Stimulated activated naive CD8-positive, alpha-beta T cell treated with anti-CD3 and anti-CD28 coated beads, Interleukin-15, amount 100 ng/mL, for 72 hours (primary cell): ENCODE measurements around the gene CENPP.
A peak's percentile ranks its signal among the peaks of the same experiment; 100 is the strongest.
"Not testable (repeated sequence)": the region's sequence is repeated elsewhere in the genome, so short reads cannot be mapped to it uniquely, and the experiment has no call there.

ENCODE experiments used
- ATAC-seq: fragments of 150-1000 bp; cut with Tn5 transposase; 2 replicates; pipeline ENCODE4 v1.10.0; 2021; ENCODE audit warnings: mild to moderate bottlenecking, moderate library complexity
- DNase-seq, 2 donors: peaks; one replicate each; pipeline ENCODE4 v3.0.0; 2021 to 2022
- H3K27ac Mint-ChIP-seq, 2 donors: one replicate each; pipeline ENCODE4 v1.8.0; 2022; ENCODE audit warnings: mild to moderate bottlenecking in 2 of 2, mixed read lengths in 2 of 2, moderate library complexity in 2 of 2
- H3K27me3 Mint-ChIP-seq: one replicate; pipeline ENCODE4 v1.8.0; 2022; ENCODE audit warnings: mixed read lengths
- H3K4me1 Mint-ChIP-seq: one replicate; pipeline ENCODE4 v1.8.0; 2022; ENCODE audit warnings: mild to moderate bottlenecking, mixed read lengths
- H3K4me3 Mint-ChIP-seq, 2 donors: one replicate each; pipeline ENCODE4 v1.8.0; 2022; ENCODE audit warnings: mild to moderate bottlenecking in 2 of 2, mixed read lengths in 2 of 2, moderate library complexity in 1 of 2
- H3K9me3 Mint-ChIP-seq, 2 donors: one replicate each; pipeline ENCODE4 v1.8.0; 2022; ENCODE audit warnings: mixed read lengths in 2 of 2

Gene CENPP

DNA sequence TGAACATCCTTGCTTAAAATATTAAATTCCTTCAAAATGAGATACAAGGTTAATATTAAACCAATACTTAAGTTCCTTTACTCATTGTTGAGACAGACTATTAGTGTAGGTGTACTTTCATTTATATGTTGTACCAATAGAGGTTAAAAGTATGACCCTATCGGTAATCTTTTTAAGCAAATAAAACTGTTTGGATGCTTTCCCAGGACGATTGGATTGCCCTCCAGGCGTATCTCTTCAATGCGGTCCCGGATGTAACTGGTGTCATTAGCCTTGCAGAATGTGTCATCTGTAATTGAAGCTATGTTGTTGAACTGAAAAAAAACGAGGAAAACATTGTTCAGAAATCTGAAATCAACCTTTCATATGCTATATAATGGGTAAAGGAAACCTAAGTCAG, 59.7 kb downstream of the CENPP start:
- DNase-seq (no peak), ATAC-seq (no peak)
- no peaks in the 10 kb centered on the region for H3K27me3 Mint-ChIP-seq
- H3K4me3 Mint-ChIP-seq: no peak overlapping the region
- H3K4me1 Mint-ChIP-seq: no peaks in the 10 kb centered on the region
- H3K9me3 Mint-ChIP-seq: no peaks in the 10 kb centered on the region
- no peak overlapping the region for H3K27ac Mint-ChIP-seq

DNA sequence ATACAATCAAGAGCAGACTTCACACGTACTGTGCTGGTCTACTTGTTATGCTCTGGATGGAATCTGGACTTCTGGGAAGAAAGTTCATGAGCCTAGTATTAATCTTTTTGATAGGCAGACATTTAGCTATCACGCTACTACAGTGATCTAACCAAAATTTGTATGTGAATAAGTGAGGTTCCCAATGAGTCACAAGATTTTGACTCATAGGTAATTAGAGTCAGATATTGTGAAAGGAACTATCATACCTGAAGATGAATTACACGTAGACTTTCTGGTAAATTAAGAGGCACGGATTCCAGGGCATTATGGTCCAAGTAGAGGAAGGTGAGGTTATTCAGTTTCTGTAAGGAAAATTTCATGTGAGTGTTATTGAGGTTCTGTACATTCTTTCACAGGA, 60.2 kb downstream of the CENPP start:
- no peaks in the 10 kb centered on the region for H3K27me3 Mint-ChIP-seq
- ATAC-seq: no peak
- DNase-seq: no peak
- no peaks in the 10 kb centered on the region for H3K4me1 Mint-ChIP-seq
- no peak overlapping the region for H3K27ac Mint-ChIP-seq
- no peak overlapping the region for H3K4me3 Mint-ChIP-seq
- no peaks in the 10 kb centered on the region for H3K9me3 Mint-ChIP-seq

DNA sequence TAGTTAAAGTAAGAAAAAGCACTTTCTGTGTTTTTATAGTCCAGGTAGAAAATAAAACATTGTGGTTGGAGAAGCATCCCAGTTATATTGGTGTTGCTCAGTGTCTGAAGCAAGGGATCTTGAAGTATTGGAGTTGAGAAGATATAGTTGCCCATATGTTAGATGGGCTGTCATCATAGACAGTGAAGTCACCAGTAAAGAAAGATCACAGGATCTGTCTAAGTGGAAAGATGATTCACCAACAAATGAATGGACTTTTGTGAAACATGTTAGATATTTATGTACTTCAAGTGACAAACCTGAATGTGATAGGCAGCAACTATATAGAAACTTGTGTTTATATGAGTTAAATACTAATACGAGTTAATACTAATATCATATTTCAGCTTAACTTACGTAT, 66.9 kb downstream of the CENPP start:
- H3K4me3 Mint-ChIP-seq: no peak overlapping the region
- no peak overlapping the region for H3K27ac Mint-ChIP-seq
- H3K9me3 Mint-ChIP-seq: no peaks in the 10 kb centered on the region
- H3K4me1 Mint-ChIP-seq: no peaks in the 10 kb centered on the region
- H3K27me3 Mint-ChIP-seq: no peaks in the 10 kb centered on the region
- no peak for DNase-seq
- ATAC-seq: no peak

DNA sequence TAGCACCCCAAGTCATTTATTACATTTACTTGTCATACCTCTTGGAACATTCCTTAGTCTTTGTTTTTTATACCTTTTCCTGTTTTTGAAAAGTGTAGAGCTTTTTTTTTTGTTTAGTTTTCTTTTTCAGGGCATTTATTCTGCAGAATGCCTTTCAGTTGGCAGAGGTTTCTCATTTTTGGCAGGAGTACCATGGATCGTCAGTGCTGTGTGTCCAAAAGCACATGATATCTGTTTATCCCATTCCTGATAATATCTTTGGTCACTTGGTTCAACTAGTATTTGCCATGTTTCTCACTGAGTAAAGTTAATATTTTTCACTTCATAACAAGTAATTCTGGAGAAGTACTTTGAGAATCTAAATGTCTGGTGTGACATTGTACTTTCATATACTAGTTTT, 67.9 kb downstream of the CENPP start:
- no peak overlapping the region for H3K27ac Mint-ChIP-seq
- H3K4me3 Mint-ChIP-seq: no peak overlapping the region
- H3K4me1 Mint-ChIP-seq: no peaks in the 10 kb centered on the region
- ATAC-seq (no peak), DNase-seq (no peak)
- no peaks in the 10 kb centered on the region for H3K9me3 Mint-ChIP-seq
- no peaks in the 10 kb centered on the region for H3K27me3 Mint-ChIP-seq

DNA sequence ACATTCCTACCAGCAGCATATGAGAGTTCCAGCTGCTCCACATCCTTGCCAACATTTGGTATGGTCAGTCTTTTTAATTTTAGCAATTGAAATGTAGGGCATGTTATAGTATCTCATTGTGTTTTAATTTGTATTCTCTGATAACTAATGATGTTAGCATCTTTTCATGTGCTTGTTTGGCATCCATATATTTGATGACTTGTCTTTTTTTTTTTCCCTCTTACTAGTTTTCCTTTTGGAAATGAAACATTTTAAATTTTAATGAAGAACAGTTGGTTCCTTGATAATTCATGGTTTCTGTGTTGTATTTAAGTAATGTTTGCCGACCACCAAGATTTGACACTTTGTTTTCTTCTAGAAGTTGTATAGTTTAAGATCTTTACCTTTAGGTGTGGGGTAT, 69.9 kb downstream of the CENPP start:
- DNase-seq (no peak), ATAC-seq (no peak)
- no peaks in the 10 kb centered on the region for H3K27me3 Mint-ChIP-seq
- no peak overlapping the region for H3K27ac Mint-ChIP-seq
- H3K4me3 Mint-ChIP-seq: no peak overlapping the region
- no peaks in the 10 kb centered on the region for H3K4me1 Mint-ChIP-seq
- no peaks in the 10 kb centered on the region for H3K9me3 Mint-ChIP-seq

DNA sequence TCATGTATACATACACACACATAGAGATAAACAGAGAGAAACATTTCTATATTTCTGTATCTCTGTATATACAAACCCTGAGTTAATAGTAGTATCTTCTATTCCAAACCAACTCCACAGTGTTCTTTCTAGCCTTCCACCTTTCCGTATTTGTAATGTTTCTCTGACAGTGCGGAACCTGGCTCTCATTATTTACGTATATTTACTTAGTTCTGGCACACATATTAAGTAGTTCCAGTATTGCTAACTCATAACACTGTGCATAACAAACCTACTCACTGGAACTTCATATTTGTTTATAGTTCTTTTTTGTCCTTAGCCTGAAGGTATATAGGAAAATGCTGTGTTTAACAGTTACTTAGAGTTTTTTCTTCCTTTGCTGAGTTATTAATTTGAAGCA, 72.1 kb downstream of the CENPP start:
- no peak for ATAC-seq
- H3K4me3 Mint-ChIP-seq: no peak overlapping the region
- no peak overlapping the region for H3K27ac Mint-ChIP-seq
- no peaks in the 10 kb centered on the region for H3K27me3 Mint-ChIP-seq
- DNase-seq: no peak
- peaks cover 7% of the 10 kb centered on the region for H3K4me1 Mint-ChIP-seq
- no peaks in the 10 kb centered on the region for H3K9me3 Mint-ChIP-seq

DNA sequence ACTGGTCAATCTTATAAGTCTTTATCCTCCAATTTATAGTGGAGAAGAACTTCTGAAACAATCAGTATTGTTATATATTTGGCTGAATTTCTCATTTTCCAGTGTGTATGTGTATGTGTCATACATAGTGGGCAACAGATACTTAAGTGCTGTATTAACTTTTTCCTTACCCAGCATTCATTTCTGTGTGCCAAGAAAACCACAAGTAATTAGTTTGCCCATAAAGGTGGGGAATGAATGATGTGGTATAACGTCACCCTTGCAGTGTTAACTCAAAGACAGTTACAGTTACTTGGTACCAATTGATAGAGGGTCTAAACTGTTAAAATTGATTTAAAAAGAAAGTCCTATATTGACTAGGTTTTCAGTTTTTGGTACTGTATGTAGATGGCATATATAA, 76.6 kb downstream of the CENPP start:
- no peak for DNase-seq
- H3K9me3 Mint-ChIP-seq: no peaks in the 10 kb centered on the region
- H3K27me3 Mint-ChIP-seq: no peaks in the 10 kb centered on the region
- no peak overlapping the region for H3K27ac Mint-ChIP-seq
- peaks cover 31% of the 10 kb centered on the region for H3K4me1 Mint-ChIP-seq
- peak; percentile 88 for ATAC-seq
- H3K4me3 Mint-ChIP-seq: no peak overlapping the region

DNA sequence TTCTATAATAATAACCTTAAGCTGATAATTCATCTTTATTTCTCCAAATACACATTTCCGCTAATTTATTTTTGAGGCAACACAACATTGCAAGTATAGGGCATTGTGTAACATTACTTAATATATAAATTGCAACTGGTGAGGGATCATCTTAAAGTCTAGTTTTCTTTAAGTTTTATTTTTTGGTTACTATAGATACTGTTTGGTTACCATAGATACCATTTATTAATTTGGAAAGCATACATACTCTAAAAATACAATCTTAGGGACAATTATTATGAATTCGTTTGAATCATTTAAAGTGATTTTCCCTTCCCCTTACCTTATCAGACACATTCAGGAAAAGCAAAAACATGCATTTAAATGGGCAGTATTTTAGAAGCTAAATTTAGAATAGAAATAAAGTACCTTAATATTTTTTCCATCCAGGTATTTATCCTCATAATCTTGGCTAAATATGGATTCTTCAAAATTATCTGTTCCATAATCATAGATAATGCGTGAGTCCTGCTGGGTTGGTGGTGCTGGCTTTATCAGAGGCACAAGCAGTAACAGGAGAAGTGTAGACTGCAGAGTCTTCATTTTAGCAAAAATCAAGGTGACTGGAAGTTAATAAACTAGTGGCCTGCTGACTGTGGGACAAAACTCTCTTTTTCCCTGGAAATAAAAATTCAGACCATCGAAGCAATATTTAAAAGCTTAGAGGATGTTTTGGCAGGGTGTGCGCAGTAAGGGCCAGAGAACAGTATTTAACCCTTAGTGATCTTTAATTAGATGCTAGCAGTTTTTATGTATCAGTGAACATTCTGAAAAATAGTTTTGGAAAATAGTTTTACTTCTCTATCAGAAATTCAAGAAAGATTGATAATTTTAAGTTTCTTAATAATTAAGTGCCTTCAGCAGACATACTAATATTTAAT, 77.3 kb downstream of the CENPP start:
- Mint-ChIP-seq H3K4me1 (peaks cover 32% of the 10 kb centered on the region), H3K4me3 (no peak overlapping the region), H3K27me3 (no peaks in the 10 kb centered on the region), H3K9me3 (no peaks in the 10 kb centered on the region), H3K27ac (no peak overlapping the region)
- DNase-seq (no peak), ATAC-seq (no peak)

DNA sequence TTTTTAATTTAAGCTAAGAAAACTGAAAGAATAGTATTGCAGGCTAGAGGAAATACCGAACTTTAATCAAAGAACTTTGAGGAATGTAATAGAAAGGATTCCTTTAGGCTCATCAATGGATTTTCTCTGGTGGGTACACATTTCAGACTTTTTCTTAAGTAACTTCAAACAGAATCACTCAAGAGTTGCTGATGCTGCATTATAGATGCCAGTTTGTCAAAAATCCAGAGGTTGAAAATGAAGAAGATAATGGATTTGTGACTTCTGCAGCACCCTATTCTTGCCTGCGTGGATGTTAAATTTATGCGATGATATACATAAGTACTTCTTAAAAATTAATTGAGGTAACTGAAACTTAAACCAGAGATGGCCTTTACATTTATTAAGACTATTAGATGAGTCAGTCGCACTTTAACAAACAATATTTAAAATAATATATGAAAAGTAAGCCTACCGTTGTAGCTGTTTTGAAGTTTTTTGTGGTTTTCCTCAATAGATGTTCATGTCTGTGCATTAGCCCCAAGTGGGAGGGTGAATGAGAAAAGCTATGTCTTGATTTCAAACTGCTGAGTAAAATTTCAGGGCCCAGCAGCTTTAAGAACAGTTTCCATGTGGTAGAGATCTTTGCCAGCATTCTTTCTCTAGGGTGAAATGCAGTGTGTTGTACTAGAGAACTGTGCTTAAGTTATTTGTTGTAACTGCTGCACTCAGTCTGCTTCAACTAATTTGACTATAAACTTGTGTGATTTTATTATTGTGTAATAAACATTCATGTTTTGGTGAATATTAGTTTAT, 78.5 kb downstream of the CENPP start, which contains the start of gene OGN:
TSS of gene OGN (minus strand) at position 537 of the 795 bp plus-strand sequence. CDS start 1,171 bp downstream, outside the sequence.
- H3K4me3 Mint-ChIP-seq: no peak within 1 kb of the TSS
- no peak within 1 kb of the TSS for H3K27ac Mint-ChIP-seq
- ATAC-seq (no peak), DNase-seq (no peak)
- H3K4me1 Mint-ChIP-seq: peaks cover 32% of the 10 kb centered on the region
- H3K9me3 Mint-ChIP-seq: no peaks in the 10 kb centered on the region
- H3K27me3 Mint-ChIP-seq: no peaks in the 10 kb centered on the region

DNA sequence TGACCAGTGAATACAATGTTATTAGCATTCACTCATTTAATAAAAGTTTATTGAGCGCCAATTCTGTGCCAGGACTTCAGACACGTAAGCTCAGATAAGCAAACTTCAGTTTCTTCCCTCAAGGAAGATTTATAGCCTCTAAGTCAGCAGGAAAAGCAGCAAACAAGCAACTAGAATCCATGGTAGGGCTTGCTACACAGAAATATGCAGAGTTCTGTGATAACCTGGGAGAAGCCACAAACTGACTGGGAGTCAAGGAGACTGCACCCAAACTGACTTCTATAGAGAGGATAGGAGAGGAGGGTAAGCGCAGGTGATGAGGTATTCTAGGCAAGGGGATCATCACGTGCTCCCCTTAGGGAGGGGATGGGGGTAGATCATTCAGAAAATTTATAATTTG, 80.1 kb downstream of the CENPP start:
- Mint-ChIP-seq H3K9me3 (no peaks in the 10 kb centered on the region), H3K4me1 (peaks cover 32% of the 10 kb centered on the region), H3K27ac (peak overlapping the region in 1 of 2 donors; percentile 84), H3K4me3 (peak overlapping the region; percentile 7 to 32), H3K27me3 (no peaks in the 10 kb centered on the region)
- ATAC-seq: no peak
- no peak for DNase-seq

DNA sequence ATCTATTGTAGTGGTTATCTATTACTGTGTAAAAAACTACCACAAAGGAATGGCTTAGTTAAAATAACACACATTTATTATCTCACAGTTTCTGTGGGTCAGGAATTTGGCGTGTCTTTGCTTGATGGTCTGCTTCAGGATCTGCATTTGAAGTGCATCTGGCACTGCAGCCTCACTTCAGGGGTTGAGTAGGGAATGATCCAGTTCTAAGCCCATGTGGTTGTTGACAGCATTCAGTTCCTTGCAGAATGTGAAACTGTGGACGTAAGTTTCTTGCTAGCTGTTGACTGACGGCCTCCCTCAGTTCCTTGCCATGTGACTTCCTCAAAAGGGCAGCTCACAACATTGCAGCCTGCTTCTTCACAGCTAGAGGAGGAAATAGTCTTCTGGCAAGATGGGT, 80.7 kb downstream of the CENPP start:
- Mint-ChIP-seq H3K27ac (no peak overlapping the region), H3K4me1 (peaks cover 32% of the 10 kb centered on the region), H3K4me3 (peak overlapping the region; percentile 37 to 39), H3K9me3 (no peaks in the 10 kb centered on the region), H3K27me3 (no peaks in the 10 kb centered on the region)
- ATAC-seq (peak; percentile 84), DNase-seq (peak; percentile 7 to 14)

DNA sequence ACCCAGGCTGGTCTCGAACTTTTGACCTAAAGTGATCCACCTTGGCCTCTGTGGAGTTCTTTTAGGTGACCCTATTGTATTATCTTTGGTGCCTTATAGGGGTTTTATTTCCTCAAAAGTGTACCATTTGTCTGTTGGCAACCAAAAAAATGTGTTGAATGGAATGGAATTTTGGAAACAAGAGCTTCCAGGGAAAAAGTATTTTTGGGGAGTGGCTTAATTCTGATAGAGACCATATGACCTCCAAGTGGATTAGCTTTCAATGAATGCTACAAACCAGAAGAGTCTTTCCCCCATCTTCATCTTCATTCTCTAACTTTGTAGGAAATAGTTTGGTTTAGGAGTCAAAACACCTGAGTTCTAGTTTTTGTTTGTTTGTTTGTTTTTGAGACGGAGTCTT, 82.1 kb downstream of the CENPP start:
- Mint-ChIP-seq H3K27ac (no peak overlapping the region), H3K27me3 (no peaks in the 10 kb centered on the region), H3K9me3 (no peaks in the 10 kb centered on the region), H3K4me3 (no peak overlapping the region), H3K4me1 (peaks cover 25% of the 10 kb centered on the region)
- DNase-seq: no peak
- ATAC-seq: no peak

DNA sequence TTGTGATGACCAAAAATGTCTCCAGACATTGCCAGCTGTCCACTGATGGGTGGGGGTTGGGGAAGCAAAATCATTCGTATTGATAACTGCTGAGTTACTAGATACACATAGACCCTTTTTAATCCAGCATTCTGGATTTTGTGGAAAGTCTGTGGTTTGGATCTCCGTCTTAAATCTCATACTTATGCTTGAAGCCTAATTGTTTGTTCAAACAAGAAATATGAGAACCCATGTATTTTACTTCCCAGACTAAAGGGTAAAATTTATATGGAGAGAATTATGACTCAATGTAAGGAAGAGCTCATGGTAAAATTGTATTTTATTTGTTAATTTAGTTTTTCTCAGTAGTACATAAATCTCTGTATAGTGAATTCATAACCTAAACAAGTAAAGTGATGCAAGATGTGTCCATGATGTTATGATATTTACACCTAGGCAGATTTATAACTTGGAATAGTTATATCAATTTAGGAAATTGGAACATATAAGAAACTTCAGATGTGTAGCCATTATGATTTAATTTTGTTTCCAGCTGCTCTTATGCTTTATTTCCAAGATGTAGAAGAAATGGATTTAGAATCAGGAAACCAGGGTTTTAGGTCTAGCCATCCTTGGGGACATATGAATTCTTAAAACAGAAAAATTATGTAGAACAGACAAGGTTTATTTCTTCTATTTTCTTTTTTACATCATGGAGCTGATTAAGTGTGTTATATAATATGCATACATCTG, 83.2 kb downstream of the CENPP start:
- Mint-ChIP-seq H3K9me3 (no peaks in the 10 kb centered on the region), H3K27ac (no peak overlapping the region), H3K4me3 (no peak overlapping the region), H3K4me1 (peaks cover 25% of the 10 kb centered on the region), H3K27me3 (no peaks in the 10 kb centered on the region)
- DNase-seq (no peak), ATAC-seq (no peak)

DNA sequence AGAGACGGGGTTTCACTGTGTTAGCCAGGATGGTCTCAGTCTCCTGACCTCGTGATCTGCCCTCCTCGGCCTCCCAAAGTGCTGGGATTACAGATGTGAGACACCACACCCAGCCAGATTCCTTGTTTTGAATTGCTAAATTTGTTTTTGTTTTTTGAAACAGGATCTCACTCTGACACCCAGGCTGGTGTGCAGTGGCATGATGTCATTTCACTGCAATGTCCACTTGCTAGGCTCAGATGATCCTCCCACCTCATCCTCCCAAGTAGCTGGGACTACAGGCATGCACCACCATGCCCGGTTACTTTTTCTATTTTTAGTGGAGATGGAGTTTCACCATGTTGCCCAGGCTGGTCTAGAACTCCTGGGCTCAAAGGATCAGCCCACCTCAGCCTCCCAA, 85.4 kb downstream of the CENPP start:
- not testable (repeated sequence) for H3K27me3 Mint-ChIP-seq, H3K4me3 Mint-ChIP-seq, DNase-seq, H3K9me3 Mint-ChIP-seq, ATAC-seq
- H3K27ac Mint-ChIP-seq: peak overlapping the region in 1 of 2 donors; percentile 86
- H3K4me1 Mint-ChIP-seq: peaks cover 13% of the 10 kb centered on the region

DNA sequence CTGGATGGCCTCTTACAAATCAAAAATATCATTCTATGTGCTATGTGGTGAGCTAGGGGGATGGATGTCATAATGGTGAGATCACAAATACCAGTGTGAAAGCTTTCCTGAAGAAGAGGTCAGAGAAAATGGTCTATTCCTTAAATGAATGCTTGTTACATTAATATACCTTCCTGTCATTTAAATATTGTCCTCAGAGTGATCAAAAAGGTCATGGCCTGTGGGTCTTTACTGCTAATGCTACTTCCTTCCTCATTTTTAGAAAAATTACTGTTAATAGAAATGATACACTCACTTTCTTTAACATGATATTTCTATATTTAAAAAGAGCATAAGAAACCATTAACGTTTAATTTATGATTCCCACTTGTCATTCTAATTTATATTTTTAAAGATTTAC, 88.8 kb downstream of the CENPP start:
- ATAC-seq (no peak), DNase-seq (no peak)
- Mint-ChIP-seq H3K9me3 (no peaks in the 10 kb centered on the region), H3K4me1 (no peaks in the 10 kb centered on the region), H3K27me3 (no peaks in the 10 kb centered on the region), H3K27ac (no peak overlapping the region), H3K4me3 (no peak overlapping the region)
